GM21381 (cell line): ENCODE measurements around the gene ID4.

ENCODE experiments used
- ATAC-seq: cut with Tn5 transposase; IDR thresholded peaks from one replicate; pipeline ENCODE4 v1.9.1; 2021; ENCODE audit warnings: mild to moderate bottlenecking, moderate library complexity; ENCODE audit not compliant: unreplicated experiment

Gene ID4, protein sequence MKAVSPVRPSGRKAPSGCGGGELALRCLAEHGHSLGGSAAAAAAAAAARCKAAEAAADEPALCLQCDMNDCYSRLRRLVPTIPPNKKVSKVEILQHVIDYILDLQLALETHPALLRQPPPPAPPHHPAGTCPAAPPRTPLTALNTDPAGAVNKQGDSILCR

GRCh38 chr6:19836799-19837510 lies at the start of gene ID4:
TSS of gene ID4 (plus strand) at chr6:19837370. CDS start at chr6:19837755, 385 bp downstream.
- no peak for ATAC-seq

DNA sequence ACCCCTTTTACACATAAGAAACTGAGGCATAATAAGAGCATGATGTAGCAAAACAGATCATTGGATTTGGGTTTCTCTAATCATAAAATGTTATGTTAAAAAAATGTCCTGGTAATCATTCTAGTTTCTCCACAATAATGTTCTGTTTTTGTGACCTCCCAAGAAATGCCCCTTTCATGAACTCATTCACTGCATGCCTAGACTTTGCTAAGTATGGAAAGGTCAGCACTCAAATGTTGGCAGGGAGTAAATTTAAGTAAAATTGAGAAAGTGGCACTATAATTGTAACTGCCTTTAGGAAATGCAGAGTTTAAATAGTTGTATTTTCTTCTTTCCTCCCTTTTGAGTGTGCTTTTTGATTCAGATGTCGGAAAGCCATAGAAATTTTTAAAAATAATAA lies 48.5 kb upstream of the ID4 start:
- no peak for ATAC-seq

GRCh38 chr6:19789100-19789803 lies 47.9 kb upstream of the ID4 start:
- ATAC-seq: no peak

- ATAC-seq: no peak
Observed at GRCh38 chr6:19791267-19791666, 45.9 kb upstream of the ID4 start.

DNA sequence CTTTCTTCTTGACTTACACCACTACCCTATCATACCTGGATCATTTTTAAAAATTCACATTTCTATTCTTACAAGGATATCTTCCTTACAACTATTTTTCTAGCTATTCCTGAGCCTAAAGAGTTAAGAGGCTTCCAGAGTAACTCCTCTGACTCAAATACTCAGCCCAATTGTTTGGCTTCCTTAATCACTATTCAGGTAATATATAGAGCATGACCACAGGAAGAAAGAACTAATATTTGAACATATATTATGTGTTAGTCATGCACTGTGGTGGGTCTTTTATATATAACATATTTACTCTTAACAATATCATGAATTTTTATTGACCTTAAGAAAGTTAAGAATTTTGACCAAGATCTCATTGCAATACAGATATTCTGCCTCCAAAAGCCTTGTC lies 42.0 kb upstream of the ID4 start:
- ATAC-seq: no peak

GRCh38 chr6:19796452-19796851 lies 40.7 kb upstream of the ID4 start:
- no peak for ATAC-seq

DNA sequence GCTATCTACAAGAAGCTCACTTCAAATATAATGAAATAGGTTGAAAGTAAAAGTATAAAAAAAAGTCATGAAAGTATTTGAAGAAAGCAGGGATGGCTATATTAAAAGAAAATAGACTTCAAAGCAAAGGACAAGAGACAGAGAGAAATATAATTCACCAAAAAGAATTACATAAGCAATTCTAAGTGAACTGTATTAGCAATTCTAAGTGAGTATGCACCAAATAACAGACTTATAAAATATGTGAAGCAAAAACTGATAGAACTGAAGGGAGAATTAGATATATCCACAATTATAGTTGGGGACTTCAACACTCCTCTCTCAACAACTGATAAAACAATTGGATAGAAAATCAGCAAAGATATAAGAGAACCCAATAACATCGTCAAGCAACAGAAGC lies 38.8 kb upstream of the ID4 start:
- ATAC-seq: no peak

DNA sequence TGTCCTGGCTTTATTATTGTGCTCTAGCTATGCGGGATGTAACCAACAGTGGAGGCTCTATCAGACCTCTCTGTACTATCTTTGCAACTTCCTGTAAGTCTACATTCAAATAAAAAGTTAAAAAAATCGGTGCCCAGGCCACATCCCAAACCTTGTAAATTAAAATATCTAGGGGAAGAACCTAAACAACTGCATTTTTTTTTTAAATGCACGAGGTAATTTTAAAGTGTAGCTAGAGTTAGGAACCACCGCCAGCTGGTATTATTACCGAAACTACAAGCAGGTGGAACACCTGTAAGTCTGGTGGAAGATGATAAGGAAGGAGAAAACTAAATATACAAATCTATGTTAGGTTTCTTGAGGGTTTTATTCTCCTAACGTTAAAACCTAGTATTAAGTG lies 34.5 kb upstream of the ID4 start:
- ATAC-seq: no peak

- no peak for ATAC-seq
Observed at GRCh38 chr6:19803331-19804204, 33.6 kb upstream of the ID4 start.

DNA sequence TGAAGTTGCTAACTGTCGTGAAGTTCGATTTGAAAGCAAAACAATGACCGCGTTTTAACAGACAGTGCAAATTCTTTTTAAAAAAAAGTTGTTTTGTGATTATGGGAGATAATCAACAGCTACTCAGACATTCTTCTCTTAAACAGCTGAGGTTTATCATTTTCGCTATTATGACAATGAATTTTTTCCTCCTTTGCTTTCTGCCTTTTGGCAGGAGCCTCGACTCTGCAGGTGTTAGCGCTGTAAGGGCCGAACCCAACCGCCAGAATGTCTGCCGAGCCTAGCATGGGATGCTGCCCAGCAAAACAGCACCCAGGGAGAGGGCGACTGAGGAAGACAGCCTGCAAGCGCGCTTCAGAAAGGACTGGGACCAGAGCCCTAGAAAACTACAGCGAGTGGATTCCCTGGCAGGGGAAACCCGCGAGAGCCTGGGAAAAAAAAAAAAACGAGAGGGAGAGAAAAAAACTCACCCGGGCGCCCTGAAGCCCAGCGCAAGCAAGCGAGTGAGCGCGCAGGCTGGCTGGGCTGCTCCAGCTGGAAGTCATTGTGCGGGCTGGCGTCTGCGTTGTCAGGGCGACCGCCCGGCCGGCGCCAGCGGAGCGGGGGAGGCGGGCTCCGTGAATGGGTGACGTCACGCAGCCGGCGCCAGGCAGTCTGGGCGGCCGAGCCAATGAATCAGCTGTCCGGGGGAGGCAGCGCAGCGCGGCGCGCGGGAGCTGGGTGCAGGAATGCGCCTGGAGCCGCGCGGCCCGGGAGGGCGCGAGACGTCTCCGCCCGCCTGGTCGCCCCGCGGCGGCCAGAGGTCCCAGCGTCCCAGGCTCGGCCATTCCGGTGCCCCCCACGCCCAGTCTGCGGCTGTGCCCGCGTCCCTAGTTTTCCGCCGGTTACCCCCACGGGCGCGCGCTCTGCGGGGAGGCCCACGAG lies 32.7 kb upstream of the ID4 start:
- peak; percentile 99 for ATAC-seq

- ATAC-seq: no peak
Observed at GRCh38 chr6:19805129-19805481, 32.1 kb upstream of the ID4 start.

GRCh38 chr6:19806971-19807396 lies 30.2 kb upstream of the ID4 start:
- ATAC-seq: no peak

DNA sequence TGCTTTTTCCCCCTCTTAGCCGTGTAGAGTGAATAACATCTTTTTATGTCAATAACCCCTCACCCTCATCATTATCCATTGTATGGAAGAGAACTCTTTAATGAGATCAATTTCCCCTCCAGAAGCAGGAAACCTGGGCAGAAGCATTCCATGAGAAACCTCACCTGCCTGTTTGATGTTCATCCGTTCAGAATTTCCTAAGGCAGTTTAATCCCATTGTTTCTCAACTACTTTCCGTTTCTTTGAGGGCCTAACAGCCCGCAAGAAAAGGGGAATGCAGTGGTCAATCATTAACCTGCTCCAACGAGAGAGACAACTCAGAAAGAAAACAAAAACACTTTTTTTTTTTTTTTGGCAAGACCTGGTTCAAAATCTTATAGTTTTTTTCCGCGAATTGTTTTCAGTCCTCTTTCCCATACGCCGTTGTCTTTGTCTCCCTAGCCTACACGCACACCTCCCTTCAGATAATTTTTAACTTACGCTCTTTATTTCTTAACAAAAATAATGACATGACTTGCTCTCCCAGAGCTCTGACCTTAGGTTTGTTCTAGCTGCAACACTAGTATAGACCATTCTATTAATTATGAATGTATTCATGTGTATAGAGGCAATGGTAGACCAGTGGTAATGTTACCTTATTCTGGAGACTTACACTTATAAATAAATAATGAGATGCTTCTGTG lies 25.6 kb upstream of the ID4 start:
- no peak for ATAC-seq

GRCh38 chr6:19812512-19813119 lies 24.6 kb upstream of the ID4 start:
- ATAC-seq: no peak

DNA sequence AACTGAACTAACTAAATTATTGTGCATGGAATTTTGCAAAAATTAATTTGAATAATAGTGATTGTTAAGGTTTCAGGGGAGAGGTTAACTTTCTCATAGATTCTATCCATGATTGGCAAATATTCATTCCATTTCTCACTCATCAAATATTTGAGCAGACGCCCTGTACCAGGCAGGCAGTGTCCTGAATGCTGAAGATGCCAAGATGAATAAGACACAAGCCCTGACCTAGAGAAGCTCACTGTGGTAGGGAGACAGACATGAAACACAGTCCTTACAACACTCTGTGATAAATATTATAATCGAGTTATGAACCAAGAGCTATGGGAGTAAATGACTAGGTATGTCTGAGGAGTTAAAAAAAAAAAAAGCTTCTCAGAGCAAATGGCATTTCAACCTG lies 18.4 kb upstream of the ID4 start:
- no peak for ATAC-seq

- no peak for ATAC-seq
Observed at GRCh38 chr6:19824058-19824807, 12.9 kb upstream of the ID4 start.

DNA sequence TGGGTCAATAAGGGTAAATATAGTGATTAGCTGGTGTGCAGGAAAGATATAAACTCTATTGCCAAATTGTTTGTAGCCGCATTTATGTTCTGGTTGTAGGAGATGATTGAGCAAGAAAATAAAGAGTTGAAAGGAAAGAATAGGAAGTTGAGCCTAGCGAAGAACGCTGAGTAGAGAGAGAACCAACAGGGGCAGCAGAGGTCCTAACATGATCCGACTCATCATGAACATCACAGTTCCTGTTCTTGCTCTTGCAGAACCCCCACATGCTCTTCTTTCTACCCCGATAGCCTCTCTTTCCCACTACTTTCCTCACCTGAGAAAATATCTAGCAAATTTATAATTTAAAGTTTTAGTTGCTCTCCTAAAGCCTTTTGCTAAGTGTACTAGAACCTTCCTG lies 9.9 kb upstream of the ID4 start:
- ATAC-seq: no peak

DNA sequence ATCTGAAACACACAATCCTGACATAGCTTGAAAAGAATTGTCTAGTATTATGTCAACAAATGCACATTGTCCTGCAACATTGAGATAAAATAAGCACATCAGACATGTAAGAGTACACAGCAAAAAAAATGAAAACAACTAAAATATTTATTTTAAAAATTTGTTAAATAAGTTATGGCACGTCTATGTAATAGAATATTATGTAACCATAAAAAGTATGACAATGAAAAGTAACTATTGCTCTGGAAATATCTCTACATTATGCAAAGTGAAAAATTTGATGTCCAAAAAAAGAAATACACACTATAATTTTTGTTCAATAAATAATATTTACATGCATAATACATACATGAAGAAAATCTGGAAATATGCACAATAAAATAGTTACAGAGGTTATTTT lies 9.3 kb upstream of the ID4 start:
- ATAC-seq: no peak

- no peak for ATAC-seq
Observed at GRCh38 chr6:19830171-19830570, 7.0 kb upstream of the ID4 start.
